Keratinocyte (primary cell): Measurements from ENCODE around the gene SEL1L2. TPM values are rescaled to one million over a fixed set of nuclear protein-coding genes. Genes with fewer than 3 reads are reported as not detected.

ENCODE experiments used
- DNase-seq: peaks from one replicate; pipeline ENCODE4 v3.0.0-alpha.2; 2011; ENCODE audit warnings: low read depth, missing footprints, low spot score
- FAIRE-seq: peaks from 2 replicates; lab custom pipeline; 2011; peaks lifted over from hg19 to GRCh38; lab: Jason Lieb, UNC
- H2AFZ ChIP-seq: 2 replicates; pipeline ENCODE4 v1.6.0; 2012; ENCODE audit warnings: low read length, control low read depth, inconsistent platforms; ENCODE audit not compliant: control insufficient read depth
- H3K27ac ChIP-seq: 2 replicates; pipeline ENCODE4 v1.5.1; 2011; ENCODE audit warnings: low read length; ENCODE audit not compliant: control insufficient read depth, insufficient read depth
- H3K27me3 ChIP-seq: 3 replicates; pipeline ENCODE4 v1.6.0; 2011; ENCODE audit warnings: low read length; ENCODE audit not compliant: control insufficient read depth, insufficient read depth; ENCODE audit errors: extremely low read depth
- H3K36me3 ChIP-seq, 2 experiments: 2 replicates in 1 of 2; 3 replicates in 1 of 2; pipeline ENCODE4 v1.5.1; 2011; ENCODE audit warnings: low read length in 2 of 2, mild to moderate bottlenecking in 1 of 2; ENCODE audit not compliant: control insufficient read depth in 2 of 2, insufficient read depth in 2 of 2; ENCODE audit errors: extremely low read depth in 1 of 2
- H3K4me1 ChIP-seq: 3 replicates; pipeline ENCODE4 v1.5.1; 2011; ENCODE audit warnings: low read length; ENCODE audit not compliant: control insufficient read depth, insufficient read depth; ENCODE audit errors: extremely low read depth
- H3K4me2 ChIP-seq: 3 replicates; pipeline ENCODE4 v1.6.0; 2011; ENCODE audit warnings: low read depth, low read length; ENCODE audit not compliant: control insufficient read depth, insufficient read depth; ENCODE audit errors: extremely low read depth
- H3K4me3 ChIP-seq, 3 experiments: fragments of 200-600 bp in 1 of 3; sonication (generic) in 1 of 3; 2 replicates in 2 of 3; 3 replicates in 1 of 3; pipeline ENCODE4 v1.5.1; 2011 to 2016; ENCODE audit warnings: low read length in 3 of 3, mild to moderate bottlenecking in 3 of 3, control low read depth in 2 of 3, inconsistent platforms in 1 of 3, low read depth in 1 of 3, mixed read lengths in 1 of 3, mixed run types in 1 of 3, moderate library complexity in 1 of 3; ENCODE audit not compliant: control insufficient read depth in 2 of 3, insufficient read depth in 2 of 3; ENCODE audit errors: extremely low read depth in 1 of 3
- H3K79me2 ChIP-seq: 2 replicates; pipeline ENCODE4 v1.6.0; 2012; ENCODE audit warnings: low read length; ENCODE audit not compliant: control insufficient read depth, insufficient read depth
- H3K9ac ChIP-seq: 3 replicates; pipeline ENCODE4 v1.6.0; 2011; ENCODE audit warnings: low read length; ENCODE audit not compliant: control insufficient read depth, insufficient read depth; ENCODE audit errors: extremely low read depth
- H3K9me1 ChIP-seq: 3 replicates; pipeline ENCODE4 v1.6.0; 2011; ENCODE audit warnings: low read length; ENCODE audit not compliant: control insufficient read depth, insufficient read depth; ENCODE audit errors: extremely low read depth
- H3K9me3 ChIP-seq: 2 replicates; pipeline ENCODE4 v1.5.1; 2012; ENCODE audit warnings: low read depth, low read length; ENCODE audit not compliant: control insufficient read depth
- H4K20me1 ChIP-seq: 3 replicates; pipeline ENCODE4 v1.6.0; 2011; ENCODE audit warnings: low read length; ENCODE audit not compliant: control insufficient read depth, insufficient read depth; ENCODE audit errors: extremely low read depth
- EZH2 ChIP-seq: IDR thresholded peaks from one replicate; pipeline ENCODE4 v1.6.1; 2012; ENCODE audit warnings: inconsistent platforms, mild to moderate bottlenecking, low read length, moderate library complexity
- dilution Hi-C: fragments of 300-500 bp; cut with MboI; formaldehyde crosslinking; loops from one replicate; pipeline ENCODE4 v1.7.0; 2020; ENCODE audit warnings: low sequenced_read_pairs; ENCODE audit not compliant: extremely low pct_ligation_motif_present
- polyA plus RNA-seq, 5 experiments: library from polyadenylated mRNA; depleted of rRNA in 3 of 5; stranded (reverse) in 3 of 5; stranded (forward) in 1 of 5; unstranded in 1 of 5; fragments of >200 nt; gene quantifications; 1 replicate in 1 of 5; 2 replicates in 3 of 5; 3 replicates in 1 of 5; pipeline versions ENCODE4 v1.2.1 to v1.2.3, GENCODE V29; 2011 to 2012; ENCODE audit warnings: missing spikeins in 2 of 5, low read depth in 1 of 5, low replicate concordance in 1 of 5
- TF ChIP-seq, protein P1 (sequence below), 3 experiments: IDR thresholded peaks in 1 of 3; conservative IDR thresholded peaks in 1 of 3; optimal IDR thresholded peaks in 1 of 3; 2 replicates in 2 of 3; 3 replicates in 1 of 3; pipeline versions ENCODE3 to v1.5.1; 2011; ENCODE audit warnings: low read length in 3 of 3, mild to moderate bottlenecking in 3 of 3, moderate library complexity in 2 of 3, control low read depth in 1 of 3, inconsistent platforms in 1 of 3; ENCODE audit not compliant: insufficient read depth in 2 of 3; ENCODE audit errors: extremely low read depth in 1 of 3

Gene SEL1L2
- polyA plus RNA-seq, 1 donor (not counting 4 experiments of a cell fraction or from before 2014, with no cell fraction given): not detected

DNA sequence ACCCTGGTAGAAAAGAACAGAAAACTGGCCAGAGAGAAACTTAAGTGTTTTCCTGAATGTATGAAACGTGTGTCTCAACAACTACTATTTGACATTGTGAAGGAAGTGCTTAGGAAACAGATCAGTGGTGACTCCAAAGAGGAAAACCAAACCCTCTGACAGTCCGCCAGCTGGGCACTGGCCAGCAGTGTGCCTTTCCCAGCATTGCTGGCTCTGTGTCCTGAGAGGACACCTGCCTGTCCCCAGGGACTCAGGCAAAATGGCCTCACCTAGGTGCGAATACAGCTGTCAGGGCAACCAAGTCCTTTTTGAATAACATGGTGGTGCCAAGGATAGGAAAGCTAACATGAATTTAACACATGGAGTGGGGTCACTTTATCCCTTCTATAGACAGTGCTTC, 133.1 kb downstream of the SEL1L2 start:
- Histone ChIP-seq H3K4me1 (no peaks in the 10 kb centered on the region), H3K9ac (no peak overlapping the region), H3K9me1 (no peaks in the 10 kb centered on the region), H3K27me3 (no peaks in the 10 kb centered on the region), H3K36me3 (no peaks in the 10 kb centered on the region), H2AFZ (no peak overlapping the region), H3K9me3 (no peaks in the 10 kb centered on the region), H3K4me2 (no peak overlapping the region), H3K27ac (no peak overlapping the region), H3K79me2 (no peaks in the 10 kb centered on the region), H3K4me3 (no peak overlapping the region), H4K20me1 (no peaks in the 10 kb centered on the region)
- no peak for FAIRE-seq
- no peak for DNase-seq
- dilution Hi-C loops: no loop called here
- no peak for TF ChIP-seq EZH2
- TF ChIP-seq, protein P1, sequence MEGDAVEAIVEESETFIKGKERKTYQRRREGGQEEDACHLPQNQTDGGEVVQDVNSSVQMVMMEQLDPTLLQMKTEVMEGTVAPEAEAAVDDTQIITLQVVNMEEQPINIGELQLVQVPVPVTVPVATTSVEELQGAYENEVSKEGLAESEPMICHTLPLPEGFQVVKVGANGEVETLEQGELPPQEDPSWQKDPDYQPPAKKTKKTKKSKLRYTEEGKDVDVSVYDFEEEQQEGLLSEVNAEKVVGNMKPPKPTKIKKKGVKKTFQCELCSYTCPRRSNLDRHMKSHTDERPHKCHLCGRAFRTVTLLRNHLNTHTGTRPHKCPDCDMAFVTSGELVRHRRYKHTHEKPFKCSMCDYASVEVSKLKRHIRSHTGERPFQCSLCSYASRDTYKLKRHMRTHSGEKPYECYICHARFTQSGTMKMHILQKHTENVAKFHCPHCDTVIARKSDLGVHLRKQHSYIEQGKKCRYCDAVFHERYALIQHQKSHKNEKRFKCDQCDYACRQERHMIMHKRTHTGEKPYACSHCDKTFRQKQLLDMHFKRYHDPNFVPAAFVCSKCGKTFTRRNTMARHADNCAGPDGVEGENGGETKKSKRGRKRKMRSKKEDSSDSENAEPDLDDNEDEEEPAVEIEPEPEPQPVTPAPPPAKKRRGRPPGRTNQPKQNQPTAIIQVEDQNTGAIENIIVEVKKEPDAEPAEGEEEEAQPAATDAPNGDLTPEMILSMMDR (optimal IDR thresholded peaks at IDR 0.05 in 1 of 3, IDR thresholded peaks at IDR 0.05 in 1 of 3, conservative IDR thresholded peaks at IDR 0.05 in 1 of 3; ENCODE audit: extremely low read depth in 1 of 3, insufficient read depth in 2 of 3, low read length in 3 of 3): no peak

DNA sequence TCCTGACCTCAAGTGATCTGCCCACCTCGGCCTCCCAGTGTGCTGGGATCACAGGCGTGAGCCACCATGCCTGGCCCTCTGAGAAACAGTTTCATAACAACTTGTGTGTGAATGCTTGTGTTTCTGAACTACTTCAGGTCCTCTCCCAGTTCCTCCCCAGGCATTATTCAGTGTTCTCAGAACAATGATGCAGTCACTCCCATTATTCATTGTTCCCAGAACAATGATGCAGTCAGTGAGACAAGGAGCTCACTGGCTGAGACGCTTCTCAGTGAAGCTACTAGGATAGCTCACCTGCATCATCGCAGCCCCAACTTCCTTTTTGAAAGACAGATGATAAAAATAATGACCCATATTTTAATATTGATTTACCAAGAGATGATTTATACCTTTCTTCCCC, 134.1 kb downstream of the SEL1L2 start:
- Histone ChIP-seq H3K79me2 (no peaks in the 10 kb centered on the region), H3K27me3 (no peaks in the 10 kb centered on the region), H2AFZ (no peak overlapping the region), H3K4me1 (no peaks in the 10 kb centered on the region), H3K4me3 (no peak overlapping the region), H3K9me3 (no peaks in the 10 kb centered on the region), H3K9me1 (no peaks in the 10 kb centered on the region), H3K27ac (no peak overlapping the region), H3K4me2 (no peak overlapping the region), H3K9ac (no peak overlapping the region), H4K20me1 (no peaks in the 10 kb centered on the region), H3K36me3 (no peaks in the 10 kb centered on the region)
- TF ChIP-seq EZH2: no peak
- TF ChIP-seq, protein P1 (optimal IDR thresholded peaks at IDR 0.05 in 1 of 3, IDR thresholded peaks at IDR 0.05 in 1 of 3, conservative IDR thresholded peaks at IDR 0.05 in 1 of 3; ENCODE audit: extremely low read depth in 1 of 3, insufficient read depth in 2 of 3, low read length in 3 of 3): no peak
- dilution Hi-C loops: no loop called here
- DNase-seq (no peak), FAIRE-seq (no peak)
